ENCODE measurements around the gene FNBP1L. TPM values are rescaled to one million over a fixed set of nuclear protein-coding genes. Genes with fewer than 3 reads are reported as not detected.

FNBP1L gene
- total and polyA plus RNA-seq, 2 donors from 2014 or later, result 32.7 to 57.3 TPM

GRCh38 chr1:93433407-93433961 is 14.4 kb upstream of the FNBP1L start:
- DNase-seq (peak in 1 of 5 donors; percentile 24), FAIRE-seq (no peak)
- intact Hi-C loops (cut with DNase I), result no loop called here
- H3K9ac ChIP-seq (ENCODE audit: low read length in 3 of 3), result no peak overlapping the region
- no peak overlapping the region for H3K27ac ChIP-seq (ENCODE audit: low read depth in 2 of 2, low read length in 2 of 2)
- peak; percentile 34 for TF ChIP-seq CTCF (IDR thresholded peaks at IDR 0.05; ENCODE audit: borderline replicate concordance, extremely low read depth, insufficient read depth)
- no peaks in the 10 kb centered on the region for H3K9me3 ChIP-seq (ENCODE audit: control insufficient read depth in 2 of 3, insufficient read depth in 1 of 3, low read length in 3 of 3)
- H3K27me3 ChIP-seq (ENCODE audit: control insufficient read depth, insufficient read depth, low read length), result no peaks in the 10 kb centered on the region
- H3K4me3 ChIP-seq (ENCODE audit: low read length in 3 of 3), result no peak overlapping the region
- peaks cover 0 to 3% (median 0%) of the 10 kb centered on the region in 3 donors for H3K4me1 ChIP-seq (ENCODE audit: control insufficient read depth in 2 of 3, insufficient read depth in 2 of 3, low read depth in 1 of 3, low read length in 3 of 3)
- H3K36me3 ChIP-seq (ENCODE audit: control insufficient read depth in 2 of 3, insufficient read depth in 3 of 3, low read length in 3 of 3), result no peaks in the 10 kb centered on the region

DNA sequence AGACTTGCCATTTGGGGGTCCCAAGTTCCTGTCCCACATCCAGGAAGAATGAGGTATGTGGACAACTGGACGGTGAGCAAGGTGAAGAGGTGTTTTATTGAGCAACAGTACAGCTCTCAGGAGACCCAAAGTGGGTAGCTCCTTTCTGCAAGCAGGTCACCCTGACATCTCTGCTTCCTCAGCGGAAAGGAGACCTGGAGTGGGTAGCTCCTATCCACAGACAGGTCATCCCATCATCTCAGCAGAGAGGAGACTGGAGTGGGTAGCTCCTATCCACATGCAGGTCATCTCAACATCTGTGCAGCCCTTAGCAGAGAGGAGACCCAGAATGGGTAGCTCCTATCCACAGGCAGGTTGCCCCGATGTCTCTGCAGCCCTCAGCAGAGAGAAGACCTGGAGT is 13.8 kb upstream of the FNBP1L start:
- intact Hi-C loops (cut with DNase I), result no loop called here
- Histone ChIP-seq H3K9ac (ENCODE audit: low read length in 3 of 3) (no peak overlapping the region), H3K4me3 (ENCODE audit: low read length in 3 of 3) (no peak overlapping the region), H3K9me3 (ENCODE audit: control insufficient read depth in 2 of 3, insufficient read depth in 1 of 3, low read length in 3 of 3) (no peaks in the 10 kb centered on the region), H3K27me3 (ENCODE audit: control insufficient read depth, insufficient read depth, low read length) (no peaks in the 10 kb centered on the region), H3K4me1 (ENCODE audit: control insufficient read depth in 2 of 3, insufficient read depth in 2 of 3, low read depth in 1 of 3, low read length in 3 of 3) (peaks cover 0 to 3% (median 0%) of the 10 kb centered on the region in 3 donors), H3K36me3 (ENCODE audit: control insufficient read depth in 2 of 3, insufficient read depth in 3 of 3, low read length in 3 of 3) (no peaks in the 10 kb centered on the region), H3K27ac (ENCODE audit: low read depth in 2 of 2, low read length in 2 of 2) (no peak overlapping the region)
- DNase-seq, result no peak
- FAIRE-seq, result no peak
- no peak for TF ChIP-seq CTCF (IDR thresholded peaks at IDR 0.05; ENCODE audit: borderline replicate concordance, extremely low read depth, insufficient read depth)

DNA sequence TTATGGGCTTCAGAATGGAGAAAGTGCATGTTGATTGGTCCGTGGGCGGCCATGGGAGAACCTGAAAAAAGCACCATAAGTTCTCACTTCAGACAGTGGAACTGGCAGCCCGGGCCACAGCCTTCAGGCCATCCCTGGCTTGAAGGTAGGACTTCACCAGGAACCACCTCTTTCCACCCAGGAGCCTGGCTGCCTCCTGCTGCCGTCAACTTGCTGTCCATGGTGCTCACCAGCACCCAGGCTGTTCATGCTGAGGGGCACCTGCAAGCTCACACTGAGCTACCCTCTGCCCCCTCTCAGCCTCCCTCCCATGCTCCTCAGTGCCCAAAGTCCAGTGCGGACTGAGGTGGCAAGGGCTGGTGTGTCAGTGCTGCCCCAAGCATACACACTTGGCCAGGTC is 12.9 kb upstream of the FNBP1L start:
- no peak for FAIRE-seq
- intact Hi-C loops (cut with DNase I), result no loop called here

More for the DNA sequence above, 12.9 kb upstream of the FNBP1L start:
- Histone ChIP-seq H3K27ac (ENCODE audit: low read depth in 2 of 2, low read length in 2 of 2) (no peak overlapping the region), H3K36me3 (ENCODE audit: control insufficient read depth in 2 of 3, insufficient read depth in 3 of 3, low read length in 3 of 3) (no peaks in the 10 kb centered on the region), H3K4me1 (ENCODE audit: control insufficient read depth in 2 of 3, insufficient read depth in 2 of 3, low read depth in 1 of 3, low read length in 3 of 3) (peaks cover 0 to 3% (median 0%) of the 10 kb centered on the region in 3 donors), H3K9me3 (ENCODE audit: control insufficient read depth in 2 of 3, insufficient read depth in 1 of 3, low read length in 3 of 3) (no peaks in the 10 kb centered on the region), H3K4me3 (ENCODE audit: low read length in 3 of 3) (no peak overlapping the region), H3K27me3 (ENCODE audit: control insufficient read depth, insufficient read depth, low read length) (no peaks in the 10 kb centered on the region), H3K9ac (ENCODE audit: low read length in 3 of 3) (no peak overlapping the region)
- no peak for DNase-seq
- TF ChIP-seq CTCF (IDR thresholded peaks at IDR 0.05; ENCODE audit: borderline replicate concordance, extremely low read depth, insufficient read depth), result no peak

Measured in kidney (tissue), 14 donors.